Measurements from ENCODE around the gene CHI3L2. TPM values are rescaled to one million over a fixed set of nuclear protein-coding genes. Genes with fewer than 3 reads are reported as not detected.

CHI3L2 gene
- total RNA-seq, 4 donors from 2014 or later, result 0.42 to 13.1 (median 4.7) TPM; not detected in 1

GRCh38 chr1:111241797-111242196, 14.3 kb downstream of the CHI3L2 start:
- no peak overlapping the region for H3K27ac ChIP-seq
- H3K27me3 ChIP-seq, result no peaks in the 10 kb centered on the region
- TF ChIP-seq POLR2A (IDR thresholded peaks at IDR 0.05) (no peak), EP300 (IDR thresholded peaks at IDR 0.05) (no peak), POLR2AphosphoS5 (IDR thresholded peaks at IDR 0.05) (no peak), CTCF (IDR thresholded peaks at IDR 0.05) (no peak)
- H3K36me3 ChIP-seq, result no peaks in the 10 kb centered on the region
- no peaks in the 10 kb centered on the region for H3K9me3 ChIP-seq
- H3K4me1 ChIP-seq, result no peaks in the 10 kb centered on the region
- ATAC-seq, result no peak
- H3K4me3 ChIP-seq, result no peak overlapping the region
- 79 to 83% methylated on average over 1 to 2 of the region's 2 CpGs for WGBS, 2 donors (ENCODE audit: low coverage in 1 of 2)

- no peaks in the 10 kb centered on the region for H3K9me3 ChIP-seq
- no peak for ATAC-seq
- no peaks in the 10 kb centered on the region for H3K36me3 ChIP-seq
- WGBS, 2 donors (ENCODE audit: low coverage in 1 of 2), result 0 to 38% methylated on average over 1 to 4 of the region's 4 CpGs
- TF ChIP-seq CTCF (IDR thresholded peaks at IDR 0.05), result no peak
- TF ChIP-seq POLR2A (IDR thresholded peaks at IDR 0.05), result no peak
- TF ChIP-seq EP300 (IDR thresholded peaks at IDR 0.05), result no peak
- TF ChIP-seq POLR2AphosphoS5 (IDR thresholded peaks at IDR 0.05), result no peak
- no peaks in the 10 kb centered on the region for H3K27me3 ChIP-seq
- no peak overlapping the region for H3K4me3 ChIP-seq
- H3K27ac ChIP-seq, result no peak overlapping the region
- no peaks in the 10 kb centered on the region for H3K4me1 ChIP-seq
Measured at GRCh38 chr1:111242805-111243523, 15.5 kb downstream of the CHI3L2 start.

- Histone ChIP-seq H3K4me1 (no peaks in the 10 kb centered on the region), H3K9me3 (no peaks in the 10 kb centered on the region), H3K27ac (no peak overlapping the region), H3K4me3 (no peak overlapping the region), H3K36me3 (no peaks in the 10 kb centered on the region), H3K27me3 (no peaks in the 10 kb centered on the region)
- no peak for TF ChIP-seq POLR2AphosphoS5 (IDR thresholded peaks at IDR 0.05)
- no peak for TF ChIP-seq CTCF (IDR thresholded peaks at IDR 0.05)
- TF ChIP-seq POLR2A (IDR thresholded peaks at IDR 0.05), result no peak
- TF ChIP-seq EP300 (IDR thresholded peaks at IDR 0.05), result no peak
- no peak for ATAC-seq
- 63 to 69% methylated on average over 3 to 5 of the region's 5 CpGs for WGBS, 2 donors (ENCODE audit: low coverage in 1 of 2)
Measured at GRCh38 chr1:111247125-111247838, 19.8 kb downstream of the CHI3L2 start.

DNA sequence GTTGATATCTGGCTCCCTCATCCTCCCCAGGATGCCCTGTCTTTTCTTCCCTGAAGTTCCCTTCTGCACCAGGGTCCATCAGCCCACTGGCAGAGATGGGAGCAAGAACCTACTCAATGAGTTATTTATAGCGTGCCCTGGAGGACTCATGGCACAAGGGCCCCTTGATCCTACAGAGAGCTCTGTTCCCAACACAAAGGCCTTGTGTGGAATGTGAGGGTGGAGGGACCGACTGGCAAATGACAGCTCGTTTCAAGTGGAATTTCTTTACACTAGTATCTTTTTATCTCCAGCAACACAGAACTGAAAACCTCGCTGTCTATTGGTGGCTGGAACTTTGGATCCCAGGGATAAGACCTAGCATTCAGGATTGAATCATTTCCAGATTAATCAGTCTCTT, 22.4 kb downstream of the CHI3L2 start:
- no peaks in the 10 kb centered on the region for H3K9me3 ChIP-seq
- WGBS, 2 donors (ENCODE audit: low coverage in 1 of 2), result 67 to 71% methylated on average over 2 to 4 of the region's 4 CpGs
- H3K4me3 ChIP-seq, result no peak overlapping the region
- peaks cover 9% of the 10 kb centered on the region for H3K27me3 ChIP-seq
- H3K36me3 ChIP-seq, result no peaks in the 10 kb centered on the region
- H3K4me1 ChIP-seq, result no peaks in the 10 kb centered on the region
- no peak for ATAC-seq
- no peak for TF ChIP-seq CTCF (IDR thresholded peaks at IDR 0.05)
- no peak for TF ChIP-seq POLR2AphosphoS5 (IDR thresholded peaks at IDR 0.05)
- no peak for TF ChIP-seq EP300 (IDR thresholded peaks at IDR 0.05)
- TF ChIP-seq POLR2A (IDR thresholded peaks at IDR 0.05), result no peak
- H3K27ac ChIP-seq, result no peak overlapping the region

DNA sequence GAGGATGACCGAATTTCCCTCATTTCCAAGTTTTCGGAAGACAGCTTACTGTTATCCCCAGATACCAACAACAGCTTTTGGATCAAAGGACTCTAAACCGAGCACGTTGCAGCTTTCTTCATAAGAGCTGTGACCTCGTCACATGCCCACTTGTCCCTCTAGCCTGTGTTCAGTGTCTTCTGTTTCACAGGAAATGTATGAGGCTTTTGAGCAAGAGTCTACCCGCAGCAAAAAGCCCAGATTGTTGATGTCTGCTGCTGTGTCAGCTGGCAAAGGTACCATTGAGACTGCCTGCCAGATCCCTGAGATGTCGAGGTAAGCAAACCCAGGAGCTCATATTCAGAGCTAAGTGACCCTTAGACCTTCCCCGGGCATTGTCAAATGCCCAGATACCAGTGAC, 24.1 kb downstream of the CHI3L2 start:
- Histone ChIP-seq H3K27me3 (peaks cover 13% of the 10 kb centered on the region), H3K9me3 (no peaks in the 10 kb centered on the region), H3K4me3 (no peak overlapping the region), H3K27ac (no peak overlapping the region), H3K4me1 (no peaks in the 10 kb centered on the region), H3K36me3 (no peaks in the 10 kb centered on the region)
- WGBS, 2 donors (ENCODE audit: low coverage in 1 of 2), result 61 to 80% methylated on average over 7 of the region's 8 CpGs
- TF ChIP-seq POLR2AphosphoS5 (IDR thresholded peaks at IDR 0.05) (no peak), POLR2A (IDR thresholded peaks at IDR 0.05) (no peak), EP300 (IDR thresholded peaks at IDR 0.05) (no peak), CTCF (IDR thresholded peaks at IDR 0.05) (no peak)
- no peak for ATAC-seq

Measured in gastroesophageal sphincter (tissue), 4 donors.